ENCODE data around the gene ISM2. TPM values are rescaled to one million over a fixed set of nuclear protein-coding genes. Genes with fewer than 3 reads are reported as not detected.

The ISM2 gene
- total and polyA plus RNA-seq, 9 of the 15 experiments (the other 6 are each of a cell fraction or from before 2014, with no cell fraction given) = 0.08 to 0.11 TPM; not detected in 7

GRCh38 chr14:77457522-77458248 lies 40.9 kb downstream of the ISM2 start, which contains the start of the genes AHSA1 and VIPAS39 (continued):
- TF ChIP-seq POLR2G (IDR thresholded peaks at IDR 0.05; ENCODE audit: low read depth, low read length) (peak; percentile 90), ZNF717 (CRISPR knock-in tag; IDR thresholded peaks at IDR 0.05) (no peak), ZFP36 (IDR thresholded peaks at IDR 0.05; ENCODE audit: low read depth, low read length, partially characterized antibody) (peak; percentile 80), CREM (IDR thresholded peaks at IDR 0.05; ENCODE audit: low read depth) (peak; percentile 97), POLR2AphosphoS2 (IDR thresholded peaks at IDR 0.05; ENCODE audit: low read length) (no peak), EWSR1 (IDR thresholded peaks at IDR 0.05; ENCODE audit: borderline replicate concordance, low read depth, partially characterized antibody) (no peak), JUN (IDR thresholded peaks at IDR 0.05; ENCODE audit: borderline replicate concordance, low read depth, low read length) (0 out of 2 replicates have a peak, but pooled peaks have one; percentile 32), JUN (CRISPR knock-in tag; IDR thresholded peaks at IDR 0.05; ENCODE audit: borderline replicate concordance) (no peak), CC2D1A (IDR thresholded peaks at IDR 0.05) (no peak), THRAP3 (IDR thresholded peaks at IDR 0.05; ENCODE audit: borderline replicate concordance) (no peak), VEZF1 (CRISPR knock-in tag; IDR thresholded peaks at IDR 0.05) (peak; percentile 90), C11orf30 (IDR thresholded peaks at IDR 0.05; ENCODE audit: low read depth) (peak; percentile 83), HEY1 (CRISPR knock-in tag; IDR thresholded peaks at IDR 0.05; ENCODE audit: borderline replicate concordance) (0 out of 2 replicates have a peak, but pooled peaks have one; percentile 9), ZNF263 (CRISPR knock-in tag; IDR thresholded peaks at IDR 0.05; ENCODE audit: borderline replicate concordance) (no peak), NFXL1 (CRISPR knock-in tag; IDR thresholded peaks at IDR 0.05) (no peak), ZSCAN32 (CRISPR knock-in tag; IDR thresholded peaks at IDR 0.05) (no peak), CBX2 (IDR thresholded peaks at IDR 0.05; ENCODE audit: insufficient read depth, low read length, poor library complexity, severe bottlenecking) (no peak), FOXA3 (CRISPR knock-in tag; conservative IDR thresholded peaks at IDR 0.05 in 1 of 2, IDR thresholded peaks at IDR 0.05 in 1 of 2) (no peak), ZBTB8A (IDR thresholded peaks at IDR 0.05; ENCODE audit: partially characterized antibody) (peak; percentile 75), POLR2A (conservative IDR thresholded peaks at IDR 0.05) (peak; percentile 78), CGGBP1 (CRISPR knock-in tag; IDR thresholded peaks at IDR 0.05) (no peak)
- TF ChIP-seq, protein P1, sequence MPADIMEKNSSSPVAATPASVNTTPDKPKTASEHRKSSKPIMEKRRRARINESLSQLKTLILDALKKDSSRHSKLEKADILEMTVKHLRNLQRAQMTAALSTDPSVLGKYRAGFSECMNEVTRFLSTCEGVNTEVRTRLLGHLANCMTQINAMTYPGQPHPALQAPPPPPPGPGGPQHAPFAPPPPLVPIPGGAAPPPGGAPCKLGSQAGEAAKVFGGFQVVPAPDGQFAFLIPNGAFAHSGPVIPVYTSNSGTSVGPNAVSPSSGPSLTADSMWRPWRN (IDR thresholded peaks at IDR 0.05; ENCODE audit: low read depth) = no peak
- TF ChIP-seq, protein P2, sequence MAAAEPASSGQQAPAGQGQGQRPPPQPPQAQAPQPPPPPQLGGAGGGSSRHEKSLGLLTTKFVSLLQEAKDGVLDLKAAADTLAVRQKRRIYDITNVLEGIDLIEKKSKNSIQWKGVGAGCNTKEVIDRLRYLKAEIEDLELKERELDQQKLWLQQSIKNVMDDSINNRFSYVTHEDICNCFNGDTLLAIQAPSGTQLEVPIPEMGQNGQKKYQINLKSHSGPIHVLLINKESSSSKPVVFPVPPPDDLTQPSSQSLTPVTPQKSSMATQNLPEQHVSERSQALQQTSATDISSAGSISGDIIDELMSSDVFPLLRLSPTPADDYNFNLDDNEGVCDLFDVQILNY (CRISPR knock-in tag; IDR thresholded peaks at IDR 0.05) = no peak
